OCI-LY1 (cell line): Measurements from ENCODE around the gene EXT2.

Experiments
- H2AFZ ChIP-seq: fragments of 200-600 bp; sonication (generic), shearing (Covaris generic); 2 replicates; pipeline ENCODE4 v1.6.0; 2014; ENCODE audit warnings: antibody characterized with exemption, mild to moderate bottlenecking, low read length
- H3F3A ChIP-seq: fragments of 200-600 bp; sonication (generic), shearing (Covaris generic); 2 replicates; pipeline ENCODE4 v1.6.0; 2014; ENCODE audit warnings: mild to moderate bottlenecking, antibody characterized with exemption, low read length, moderate library complexity; ENCODE audit not compliant: insufficient read depth
- H3K27ac ChIP-seq: fragments of 200-600 bp; sonication (generic); 2 replicates; pipeline ENCODE4 v1.5.1; 2014; ENCODE audit warnings: low read length, mixed run types, mild to moderate bottlenecking, low read depth; ENCODE audit not compliant: poor library complexity, severe bottlenecking
- H3K27me3 ChIP-seq: fragments of 200-600 bp; sonication (generic); 2 replicates; pipeline ENCODE4 v1.6.0; 2014; ENCODE audit warnings: antibody characterized with exemption, mild to moderate bottlenecking, low read length, moderate library complexity; ENCODE audit not compliant: insufficient read depth
- H3K36me3 ChIP-seq: fragments of 200-600 bp; sonication (generic); 2 replicates; pipeline ENCODE4 v1.6.1; 2014; ENCODE audit warnings: mild to moderate bottlenecking, antibody characterized with exemption, low read length, moderate library complexity, mixed read lengths; ENCODE audit not compliant: insufficient read depth
- H3K4me1 ChIP-seq: fragments of 200-600 bp; sonication (generic); 2 replicates; pipeline ENCODE4 v1.5.1; 2014; ENCODE audit warnings: mild to moderate bottlenecking, low read length, moderate library complexity; ENCODE audit not compliant: insufficient read depth, severe bottlenecking
- H3K4me2 ChIP-seq: fragments of 200-600 bp; sonication (generic), shearing (Covaris generic); 2 replicates; pipeline ENCODE4 v1.6.1; 2014; ENCODE audit warnings: low read length
- H3K4me3 ChIP-seq: fragments of 200-600 bp; sonication (generic); 2 replicates; pipeline ENCODE4 v1.5.1; 2014; ENCODE audit warnings: low read length, low read depth, mild to moderate bottlenecking, mixed read lengths; ENCODE audit not compliant: poor library complexity, severe bottlenecking
- H3K79me2 ChIP-seq: fragments of 200-600 bp; shearing (Covaris generic); 2 replicates; pipeline ENCODE4 v1.6.1; 2016; ENCODE audit warnings: mixed run types, low read length, mixed read lengths; ENCODE audit not compliant: insufficient read depth
- H3K9ac ChIP-seq: fragments of 200-600 bp; sonication (generic), shearing (Covaris generic); 2 replicates; pipeline ENCODE4 v1.6.1; 2014; ENCODE audit warnings: mild to moderate bottlenecking, low read length, mixed read lengths
- H3K9me2 ChIP-seq: fragments of 200-600 bp; sonication (generic), shearing (Covaris generic); 2 replicates; pipeline ENCODE4 v1.6.1; 2014; ENCODE audit warnings: low read depth, mild to moderate bottlenecking, low read length, mixed read lengths
- H3K9me3 ChIP-seq: fragments of 200-600 bp; shearing (Covaris generic); 2 replicates; pipeline ENCODE4 v1.6.1; 2014; ENCODE audit warnings: low read length, mixed read lengths
- H4K20me1 ChIP-seq: fragments of 200-600 bp; sonication (generic), shearing (Covaris generic); 2 replicates; pipeline ENCODE4 v1.6.0; 2016; ENCODE audit warnings: mild to moderate bottlenecking, low read length; ENCODE audit not compliant: insufficient read depth
- CTCF ChIP-seq: fragments of 200-600 bp; sonication (generic), shearing (Covaris generic); IDR thresholded peaks from 2 replicates; pipeline ENCODE4 v1.5.1; 2017; ENCODE audit warnings: mild to moderate bottlenecking, antibody characterized with exemption, low read length, moderate library complexity, mixed read lengths
- EZH2 ChIP-seq: fragments of 200-600 bp; sonication (generic), shearing (Covaris generic); IDR thresholded peaks from 2 replicates; pipeline ENCODE4 v1.8.0; 2017; ENCODE audit warnings: borderline replicate concordance, mixed run types, mild to moderate bottlenecking, antibody characterized with exemption, low read length, moderate library complexity, mixed read lengths

The EXT2 gene

GRCh38 chr11:44288133-44288526 is 192.7 kb downstream of the EXT2 start:
- Histone ChIP-seq H4K20me1 (no peaks in the 10 kb centered on the region), H2AFZ (no peak overlapping the region), H3K27ac (no peak overlapping the region), H3K4me1 (no peaks in the 10 kb centered on the region), H3F3A (no peaks in the 10 kb centered on the region), H3K36me3 (no peaks in the 10 kb centered on the region), H3K79me2 (no peaks in the 10 kb centered on the region), H3K4me2 (no peak overlapping the region), H3K27me3 (no peaks in the 10 kb centered on the region), H3K9me3 (no peaks in the 10 kb centered on the region), H3K4me3 (no peak overlapping the region), H3K9ac (no peak overlapping the region), H3K9me2 (no peaks in the 10 kb centered on the region)
- no peak for TF ChIP-seq CTCF
- TF ChIP-seq EZH2 = no peak

- no peaks in the 10 kb centered on the region for H3K36me3 ChIP-seq
- no peaks in the 10 kb centered on the region for H3F3A ChIP-seq
- H3K9me2 ChIP-seq = no peaks in the 10 kb centered on the region
- no peak overlapping the region for H3K4me3 ChIP-seq
- no peak overlapping the region for H2AFZ ChIP-seq
- no peaks in the 10 kb centered on the region for H3K9me3 ChIP-seq
- no peaks in the 10 kb centered on the region for H4K20me1 ChIP-seq
- no peak overlapping the region for H3K9ac ChIP-seq
- H3K27me3 ChIP-seq = no peaks in the 10 kb centered on the region
- no peak for TF ChIP-seq CTCF
- no peak for TF ChIP-seq EZH2
- no peak overlapping the region for H3K4me2 ChIP-seq
- no peaks in the 10 kb centered on the region for H3K79me2 ChIP-seq
- H3K4me1 ChIP-seq = no peaks in the 10 kb centered on the region
- H3K27ac ChIP-seq = no peak overlapping the region
Observed at GRCh38 chr11:44290208-44290607, 194.7 kb downstream of the EXT2 start.
